CD4-positive, alpha-beta T cell (primary cell): ENCODE results near the gene TAS1R1. TPM values are rescaled to one million over a fixed set of nuclear protein-coding genes. Genes with fewer than 3 reads are reported as not detected.

Experiments
- ATAC-seq: fragments of 200-7000 bp; cut with Tn5 transposase; one replicate; pipeline ENCODE4 v1.10.0; 2022; ENCODE audit warnings: mild to moderate bottlenecking; ENCODE audit not compliant: poor library complexity
- CTCF ChIA-PET: fragments of 350-600 bp; sonication (Branson Sonifier 250); formaldehyde crosslinking; loops from one replicate; lab custom pipeline; 2021; ENCODE audit warnings: antibody characterized with exemption, inconsistent platforms; lab: Charles Lee
- POLR2A ChIA-PET: fragments of 350-600 bp; sonication (Branson Sonifier 250); formaldehyde crosslinking; loops from one replicate; lab custom pipeline; 2021; ENCODE audit warnings: antibody characterized with exemption, inconsistent platforms; lab: Charles Lee
- DNase-seq, 14 experiments: peaks; one replicate each; pipeline ENCODE4 v3.0.0-alpha.2; 2013 to 2020; ENCODE audit warnings: mixed read lengths in 2 of 14
- H3K27ac ChIP-seq, 2 donors: one replicate each; pipeline versions ENCODE4 v1.5.1 to v1.7.0; 2013; ENCODE audit warnings: low read length in 2 of 2, low read depth in 1 of 2, mild to moderate bottlenecking in 1 of 2
- H3K27me3 ChIP-seq, 2 experiments: 1 replicate in 1 of 2; 2 replicates in 1 of 2; pipeline versions ENCODE4 v1.6.1 to v1.7.0; 2013; ENCODE audit warnings: low read length in 2 of 2, control low read depth in 1 of 2, mild to moderate bottlenecking in 1 of 2, moderate library complexity in 1 of 2; ENCODE audit not compliant: insufficient read depth in 2 of 2, control insufficient read depth in 1 of 2
- H3K36me3 ChIP-seq: one replicate; pipeline ENCODE4 v1.6.1; 2013; ENCODE audit warnings: low read length, control low read depth; ENCODE audit not compliant: insufficient read depth
- H3K4me1 ChIP-seq: one replicate; pipeline ENCODE4 v1.6.1; 2013; ENCODE audit warnings: low read length, control low read depth; ENCODE audit not compliant: insufficient read depth
- H3K4me3 ChIP-seq: one replicate; pipeline ENCODE4 v1.5.1; 2013; ENCODE audit warnings: mild to moderate bottlenecking, low read length, moderate library complexity
- H3K9me3 ChIP-seq, 2 experiments: 1 replicate in 1 of 2; 2 replicates in 1 of 2; pipeline versions ENCODE4 v1.6.1 to v1.7.0; 2013; ENCODE audit warnings: low read length in 2 of 2, mild to moderate bottlenecking in 2 of 2, control low read depth in 1 of 2, moderate library complexity in 1 of 2; ENCODE audit not compliant: control insufficient read depth in 1 of 2, insufficient read depth in 1 of 2
- H3K27ac Mint-ChIP-seq: one replicate; pipeline ENCODE4 v1.8.0; 2020; ENCODE audit warnings: mixed read lengths
- H3K27me3 Mint-ChIP-seq: one replicate; pipeline ENCODE4 v1.8.0; 2021; ENCODE audit warnings: mixed read lengths
- H3K36me3 Mint-ChIP-seq: one replicate; pipeline ENCODE4 v1.8.0; 2021; ENCODE audit warnings: low read depth, mixed read lengths
- H3K4me1 Mint-ChIP-seq: one replicate; pipeline ENCODE4 v1.8.0; 2021; ENCODE audit warnings: low read depth, mixed read lengths
- H3K4me3 Mint-ChIP-seq: one replicate; pipeline ENCODE4 v1.8.0; 2020; ENCODE audit warnings: mild to moderate bottlenecking, mixed read lengths
- H3K9me3 Mint-ChIP-seq: one replicate; pipeline ENCODE4 v1.8.0; 2020; ENCODE audit warnings: mixed read lengths
- intact Hi-C, 2 experiments: fragments of 100-400 bp; cut with DNase I in 1 of 2; cut with micrococcal nuclease in 1 of 2; formaldehyde crosslinking; loops; one replicate each; pipeline versions ENCODE4 v1.15.1 to v1.9.0; 2023 to 2025; cut with DNase I, micrococcal nuclease
- total RNA-seq, 174 experiments: library from RNA in 2 of 174; stranded (reverse) in 2 of 174; gene quantifications; one replicate each; pipeline ENCODE4 v1.2.3 and lab custom pipeline; 2021 to 2026
- TF ChIP-seq, protein P1 (sequence below): fragments of 200-600 bp; IDR thresholded peaks from one replicate; pipeline ENCODE4 v1.8.0; 2022; ENCODE audit warnings: antibody characterized with exemption, mild to moderate bottlenecking

TAS1R1 gene
- total RNA-seq, 2 experiments from 2014 or later: not detected

DNA sequence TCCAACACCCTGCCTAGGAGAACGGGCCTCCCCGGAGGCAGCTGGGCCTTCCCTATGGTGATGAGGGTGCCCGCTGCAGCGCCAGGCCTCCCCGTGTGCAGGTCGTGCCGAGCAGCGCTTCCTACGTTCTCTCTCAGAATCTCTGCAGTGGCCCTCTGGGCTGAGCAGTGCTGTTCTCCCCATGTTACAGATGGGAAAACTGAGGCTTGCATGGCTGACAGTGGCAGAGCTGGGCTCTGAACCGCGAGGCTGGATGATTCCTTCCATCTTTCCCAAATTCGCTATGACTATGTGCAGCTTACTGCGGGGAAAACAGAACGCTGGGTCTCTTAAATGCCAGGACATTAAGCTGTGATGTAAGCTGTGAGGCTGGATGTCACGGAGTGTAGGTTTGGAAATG lies 38.7 kb downstream of the TAS1R1 start:
- CTCF ChIA-PET: no interaction called here
- intact Hi-C loops: no loop called here
- Mint-ChIP-seq H3K4me1 (peaks cover 45% of the 10 kb centered on the region), H3K4me3 (no peak overlapping the region), H3K27me3 (no peaks in the 10 kb centered on the region), H3K27ac (no peak overlapping the region), H3K9me3 (no peaks in the 10 kb centered on the region), H3K36me3 (peaks cover 61% of the 10 kb centered on the region)
- Histone ChIP-seq H3K36me3 (peaks cover 95% of the 10 kb centered on the region), H3K27ac (no peak overlapping the region), H3K9me3 (no peaks in the 10 kb centered on the region), H3K27me3 (no peaks in the 10 kb centered on the region), H3K4me3 (no peak overlapping the region), H3K4me1 (peaks cover 67% of the 10 kb centered on the region)
- DNase-seq (peak in 1 of 14 experiments; percentile 4), ATAC-seq (no peak)
- TF ChIP-seq, protein P1, sequence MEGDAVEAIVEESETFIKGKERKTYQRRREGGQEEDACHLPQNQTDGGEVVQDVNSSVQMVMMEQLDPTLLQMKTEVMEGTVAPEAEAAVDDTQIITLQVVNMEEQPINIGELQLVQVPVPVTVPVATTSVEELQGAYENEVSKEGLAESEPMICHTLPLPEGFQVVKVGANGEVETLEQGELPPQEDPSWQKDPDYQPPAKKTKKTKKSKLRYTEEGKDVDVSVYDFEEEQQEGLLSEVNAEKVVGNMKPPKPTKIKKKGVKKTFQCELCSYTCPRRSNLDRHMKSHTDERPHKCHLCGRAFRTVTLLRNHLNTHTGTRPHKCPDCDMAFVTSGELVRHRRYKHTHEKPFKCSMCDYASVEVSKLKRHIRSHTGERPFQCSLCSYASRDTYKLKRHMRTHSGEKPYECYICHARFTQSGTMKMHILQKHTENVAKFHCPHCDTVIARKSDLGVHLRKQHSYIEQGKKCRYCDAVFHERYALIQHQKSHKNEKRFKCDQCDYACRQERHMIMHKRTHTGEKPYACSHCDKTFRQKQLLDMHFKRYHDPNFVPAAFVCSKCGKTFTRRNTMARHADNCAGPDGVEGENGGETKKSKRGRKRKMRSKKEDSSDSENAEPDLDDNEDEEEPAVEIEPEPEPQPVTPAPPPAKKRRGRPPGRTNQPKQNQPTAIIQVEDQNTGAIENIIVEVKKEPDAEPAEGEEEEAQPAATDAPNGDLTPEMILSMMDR: no peak
- POLR2A ChIA-PET: interaction anchor here (1.4 kb wide), 1 partner anchor 9 kb away, joined by 3 read pairs; the partner anchor contains the start of gene KLHL21

DNA sequence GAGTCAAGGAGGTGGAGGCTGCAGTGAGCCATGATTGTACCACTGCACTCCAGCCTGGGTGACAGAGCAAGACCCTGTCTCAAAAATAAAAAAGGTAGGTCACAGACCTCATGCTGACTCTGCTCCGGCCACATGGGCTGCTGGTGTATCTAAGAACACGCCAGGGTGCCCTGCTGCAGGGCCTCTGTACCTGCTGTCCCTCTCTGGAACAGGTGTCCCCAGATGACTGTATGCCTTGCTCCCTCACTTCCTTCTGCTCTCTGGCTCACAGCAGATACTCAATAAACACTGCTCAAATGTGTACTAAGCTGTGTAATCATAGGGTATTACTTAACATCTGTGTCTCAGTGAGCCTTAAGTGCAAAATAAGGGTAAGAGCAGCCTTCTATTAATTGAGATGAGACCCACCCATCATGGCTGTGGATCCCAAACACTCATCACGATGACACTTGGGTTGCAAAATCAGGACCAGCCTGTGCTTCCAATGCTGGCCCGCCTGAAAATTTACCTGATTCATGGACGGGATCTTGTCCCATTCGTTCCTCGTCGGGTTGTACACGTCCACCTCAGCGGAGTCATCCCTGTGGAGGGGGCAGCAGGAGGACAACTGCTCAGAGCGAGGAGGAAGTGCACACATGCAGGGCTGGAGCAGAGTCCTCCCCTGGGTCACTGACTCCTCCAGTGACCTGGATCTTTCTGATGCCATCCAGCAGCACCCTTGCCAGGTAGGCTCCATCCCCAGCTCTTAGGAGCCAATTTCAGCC lies 40.1 kb downstream of the TAS1R1 start:
- ChIA-PET POLR2A (interaction anchor here (1.4 kb wide), 1 partner anchor 8 kb away, joined by 3 read pairs; the partner anchor contains the start of gene KLHL21), CTCF (no interaction called here)
- Mint-ChIP-seq H3K4me1 (peaks cover 55% of the 10 kb centered on the region), H3K27me3 (no peaks in the 10 kb centered on the region), H3K36me3 (peaks cover 58% of the 10 kb centered on the region), H3K27ac (no peak overlapping the region), H3K9me3 (no peaks in the 10 kb centered on the region), H3K4me3 (no peak overlapping the region)
- intact Hi-C loops: no loop called here
- Histone ChIP-seq H3K36me3 (peaks cover 84% of the 10 kb centered on the region), H3K4me1 (peaks cover 80% of the 10 kb centered on the region), H3K4me3 (no peak overlapping the region), H3K9me3 (no peaks in the 10 kb centered on the region), H3K27me3 (no peaks in the 10 kb centered on the region), H3K27ac (no peak overlapping the region)
- ATAC-seq (no peak), DNase-seq (peak in 1 of 14 experiments; percentile 6)
- TF ChIP-seq, protein P1: no peak

DNA sequence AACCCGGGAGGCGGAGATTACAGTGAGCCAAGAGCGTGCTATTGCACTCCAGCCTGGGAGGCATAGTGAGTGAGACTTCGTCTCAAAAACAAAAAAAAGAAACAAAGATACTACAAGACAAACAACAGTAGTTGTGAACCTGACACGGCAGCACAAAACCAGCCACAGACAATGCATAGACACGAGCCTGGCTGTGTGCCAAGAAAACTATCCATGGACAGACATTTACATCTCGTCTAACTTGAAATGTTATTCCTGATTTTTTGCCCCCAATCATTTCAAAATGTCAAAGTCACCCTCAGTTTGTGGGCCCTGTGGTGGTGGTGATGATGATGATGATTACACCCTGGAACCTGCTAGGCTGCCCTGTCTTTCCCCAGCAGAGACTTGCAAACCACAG lies 41.2 kb downstream of the TAS1R1 start:
- Histone ChIP-seq H3K4me3 (no peak overlapping the region), H3K4me1 (peaks cover 79% of the 10 kb centered on the region), H3K27me3 (no peaks in the 10 kb centered on the region), H3K9me3 (no peaks in the 10 kb centered on the region), H3K27ac (no peak overlapping the region), H3K36me3 (peaks cover 74% of the 10 kb centered on the region)
- no peaks in the 10 kb centered on the region for H3K27me3 Mint-ChIP-seq
- peaks cover 62% of the 10 kb centered on the region for H3K36me3 Mint-ChIP-seq
- TF ChIP-seq, protein P1: no peak
- H3K4me3 Mint-ChIP-seq: peak overlapping the region; percentile 51
- intact Hi-C loops: no loop called here
- POLR2A ChIA-PET: no interaction called here
- CTCF ChIA-PET: no interaction called here
- H3K9me3 Mint-ChIP-seq: no peaks in the 10 kb centered on the region
- ATAC-seq (no peak), DNase-seq (peak in 1 of 14 experiments; percentile 8)
- H3K27ac Mint-ChIP-seq: peak overlapping the region; percentile 56
- H3K4me1 Mint-ChIP-seq: peaks cover 57% of the 10 kb centered on the region
